Anterior cingulate cortex (tissue), 58 donors: Measurements from ENCODE around the gene DCP1B.

Source experiments
- DNase-seq, 58 donors: peaks; one replicate each; lab custom pipeline; 2025; lab: John Stamatoyannopoulos, UW

The DCP1B gene

DNA sequence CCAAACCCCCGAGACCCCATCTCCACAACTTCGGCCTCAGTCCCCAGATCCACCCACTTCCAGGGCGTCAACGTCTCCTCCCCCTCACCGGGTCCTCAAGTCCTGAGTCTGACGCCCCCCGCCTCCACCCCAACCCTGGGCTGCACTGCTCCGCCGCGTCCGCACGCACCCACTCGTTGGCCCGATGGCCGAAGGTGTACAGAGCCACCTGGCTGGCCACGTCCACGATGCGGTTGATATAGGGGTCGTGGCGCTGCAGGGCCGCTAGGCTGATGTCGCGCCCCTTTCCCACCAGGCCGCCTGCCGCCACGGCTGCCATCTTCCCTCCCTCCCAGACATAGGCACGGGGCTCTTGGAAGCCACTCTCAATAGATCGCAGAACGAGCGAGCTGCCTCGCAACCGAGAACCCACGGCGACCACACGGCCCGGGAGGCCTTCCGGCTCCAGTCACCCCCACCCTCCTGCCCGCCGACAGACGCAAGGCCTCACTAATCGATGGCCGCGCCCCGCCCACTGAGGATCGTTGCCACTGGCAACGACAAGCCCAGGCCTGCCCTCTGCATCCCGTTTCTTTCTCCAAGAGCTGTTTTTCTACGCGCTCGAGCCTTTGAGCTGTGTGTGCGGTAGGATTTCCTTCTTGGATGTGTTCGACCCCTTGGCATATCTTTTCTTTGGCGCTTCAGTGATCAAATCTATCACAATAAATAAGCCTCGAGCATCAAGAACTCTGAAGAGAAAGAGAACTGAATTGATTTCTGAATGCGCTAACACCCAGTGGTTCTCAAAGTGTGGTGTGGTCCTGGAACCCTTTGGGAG, at the start of gene DCP1B:
DCP1B (minus strand) TSS at position 345 of the 817 bp plus-strand sequence; CDS start at position 319, 26 bp downstream.
- DNase-seq, result peak; percentile 63 to 99 (median 96)

DNA sequence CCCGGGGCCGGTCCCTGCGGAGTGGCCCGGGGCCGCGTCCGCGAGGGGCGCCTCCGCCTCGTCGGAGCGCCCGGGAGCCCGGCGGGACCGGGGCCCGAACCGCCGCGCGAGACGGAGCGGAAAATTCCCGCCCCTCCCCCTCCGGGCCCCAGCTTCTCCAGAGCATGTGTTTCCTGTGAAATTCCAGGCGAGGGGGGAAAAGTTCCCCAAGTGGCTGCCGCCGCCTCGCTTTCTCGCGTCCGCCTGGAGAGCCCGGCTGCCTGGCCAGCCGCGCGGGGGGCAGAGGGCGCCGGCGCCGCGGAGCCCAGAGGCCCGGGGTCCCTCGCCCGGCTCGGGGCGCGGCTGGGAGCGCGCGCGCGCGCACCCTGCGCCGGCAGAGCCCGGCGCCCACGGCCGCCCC, 49.4 kb upstream of the DCP1B start:
- DNase-seq, result peak in 3 of 58 donors; percentile 13 to 35 (median 24)

DNA sequence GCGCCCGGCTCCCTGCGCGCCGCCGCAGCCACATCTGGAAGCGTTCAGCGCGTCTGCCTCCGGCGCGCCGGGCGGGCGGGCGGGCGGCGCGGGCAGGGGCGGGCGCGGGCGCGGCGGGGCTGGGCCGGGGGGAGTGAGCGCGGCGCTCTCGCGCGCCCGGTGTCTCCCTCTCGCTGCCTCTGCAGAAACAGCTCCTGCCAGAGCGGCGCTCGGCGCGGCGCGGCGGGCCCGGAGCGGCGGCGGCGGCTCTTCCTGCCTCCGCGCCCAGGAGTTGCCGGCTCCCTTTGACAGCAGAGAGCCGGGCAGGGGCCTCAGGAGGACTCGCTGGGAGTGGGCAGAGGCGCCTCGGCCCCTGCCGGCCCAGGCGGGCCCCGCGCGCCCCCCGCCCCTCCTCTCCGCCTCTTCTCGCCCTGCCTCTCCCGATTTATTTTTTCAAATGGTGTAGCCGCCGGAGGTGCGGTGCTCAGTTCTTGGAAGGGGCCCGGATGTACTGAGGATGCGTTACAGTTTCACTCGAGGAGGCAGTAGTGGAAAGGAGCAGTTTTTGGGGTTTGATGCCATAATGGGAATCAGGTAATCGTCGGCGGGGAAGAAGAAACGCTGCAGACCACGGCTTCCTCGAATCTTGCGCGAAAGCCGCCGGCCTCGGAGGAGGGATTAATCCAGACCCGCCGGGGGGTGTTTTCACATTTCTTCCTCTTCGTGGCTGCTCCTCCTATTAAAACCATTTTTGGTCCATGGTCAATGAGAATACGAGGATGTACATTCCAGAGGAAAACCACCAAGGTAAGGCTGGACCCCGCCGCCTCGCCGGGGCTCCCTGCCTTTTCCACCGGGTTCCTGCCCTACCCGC, 48.8 kb upstream of the DCP1B start, which contains the start of gene CACNA1C:
CACNA1C (plus strand) TSS at position 162 of the 853 bp plus-strand sequence; CDS start at position 738, 576 bp downstream.
- peak in 48 of 58 donors; percentile 13 to 67 (median 42) for DNase-seq

DNA sequence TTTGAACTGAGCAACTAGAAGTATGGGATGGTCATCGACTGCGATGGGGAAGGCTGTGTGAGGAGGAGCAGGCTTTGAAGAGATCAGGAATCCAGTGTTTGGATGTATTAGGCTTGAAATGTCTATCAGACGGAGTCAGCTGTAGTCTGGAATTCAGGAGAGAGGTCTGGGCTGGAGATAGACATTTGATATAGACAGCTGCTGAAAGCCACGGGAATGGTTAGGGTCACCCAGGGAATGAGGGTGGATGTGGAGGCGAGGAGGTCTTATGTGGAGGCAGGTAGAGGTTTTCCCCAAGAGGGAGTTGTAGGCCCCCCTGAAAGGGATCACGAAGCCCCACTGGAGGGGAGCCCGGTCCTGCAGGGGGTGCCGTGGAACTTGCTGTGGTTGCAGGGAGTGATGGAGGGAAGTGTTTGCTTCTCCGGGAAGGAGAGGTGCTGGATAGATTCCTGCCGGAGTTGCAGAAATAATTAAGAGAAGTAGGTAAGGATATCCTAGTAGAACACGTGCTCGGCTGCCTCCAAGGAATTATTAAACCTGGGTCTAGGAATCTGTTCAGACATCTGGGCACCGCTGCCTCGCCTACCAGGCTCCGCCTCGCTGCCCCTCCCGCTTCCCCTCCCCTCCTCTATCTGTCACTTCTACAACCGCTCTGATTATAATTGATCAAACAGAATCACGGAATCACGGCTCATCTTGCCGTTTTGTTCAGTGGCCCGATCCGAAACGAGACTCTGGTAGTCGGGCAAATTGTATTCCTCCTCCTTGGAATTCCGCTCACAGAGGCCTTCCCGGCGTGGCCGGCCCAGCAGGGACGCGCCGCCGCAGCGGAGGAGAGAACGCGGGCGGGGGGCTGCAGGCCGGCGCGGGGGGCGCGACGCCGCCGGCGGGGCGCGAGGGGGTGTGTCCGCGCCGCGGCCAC, 47.7 kb upstream of the DCP1B start:
- DNase-seq, result peak in 9 of 58 donors; percentile 13 to 49 (median 31)

DNA sequence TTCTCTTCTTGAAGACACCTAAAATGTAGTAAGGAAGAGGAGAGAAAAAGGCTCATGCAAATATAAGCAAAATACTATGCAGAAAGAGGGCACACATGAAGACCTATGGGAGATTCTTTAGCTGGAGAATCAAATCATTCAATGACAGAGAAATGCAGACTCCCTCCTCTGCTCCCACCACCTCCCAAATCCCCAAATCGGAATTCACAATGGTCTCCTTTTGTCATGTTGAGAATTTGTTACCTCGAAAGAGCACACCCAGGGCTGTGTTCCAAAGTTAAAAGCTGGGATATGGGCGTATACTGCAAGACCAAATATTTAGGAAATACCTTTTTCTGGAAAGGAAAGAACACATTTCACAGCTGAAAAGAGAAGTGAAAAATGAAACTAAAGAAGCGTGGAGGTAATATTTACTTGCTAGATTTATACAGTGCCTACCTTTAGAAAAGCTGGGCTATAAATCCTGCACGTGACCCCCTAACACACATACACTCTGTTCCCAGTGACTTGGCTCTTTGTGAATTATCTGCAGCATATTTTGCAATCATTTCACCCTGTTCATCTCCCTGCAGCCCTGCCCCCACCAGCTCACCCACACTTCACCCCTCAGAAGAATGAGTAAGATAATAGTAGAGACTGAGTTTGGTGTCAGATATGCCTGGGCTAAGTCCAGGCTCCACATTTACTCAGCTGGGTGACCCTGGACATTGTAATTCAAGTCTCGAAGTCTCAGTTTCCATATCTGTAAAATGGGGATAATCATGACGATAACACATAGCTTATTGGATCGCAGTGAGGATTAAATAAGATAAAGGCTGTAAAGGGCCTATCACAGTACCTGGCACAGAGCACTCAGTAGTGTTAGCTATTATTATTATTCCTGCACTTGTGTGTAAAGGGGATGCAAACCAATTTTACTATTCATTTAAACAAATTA, 45.6 kb upstream of the DCP1B start:
- DNase-seq, result no peak

DNA sequence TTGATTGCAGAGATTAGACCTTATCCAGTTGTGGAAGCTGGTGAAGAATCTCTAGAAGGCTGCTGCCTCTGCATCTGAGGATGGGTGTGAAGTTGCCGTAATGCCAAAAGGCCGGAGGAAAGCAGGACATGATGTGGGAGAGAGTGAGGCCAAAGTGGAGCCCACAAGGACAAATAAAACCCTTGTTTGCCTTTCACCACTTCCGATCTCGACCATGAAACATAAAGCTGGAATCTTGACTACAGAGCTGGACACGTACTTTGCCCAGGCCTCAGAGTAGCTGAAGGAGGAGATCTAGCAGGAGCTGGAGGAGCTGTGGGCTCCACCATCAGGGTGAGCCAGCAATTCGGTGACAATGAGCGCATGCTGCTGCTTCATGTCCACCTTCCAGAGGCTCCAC, 43.5 kb upstream of the DCP1B start:
- no peak for DNase-seq

DNA sequence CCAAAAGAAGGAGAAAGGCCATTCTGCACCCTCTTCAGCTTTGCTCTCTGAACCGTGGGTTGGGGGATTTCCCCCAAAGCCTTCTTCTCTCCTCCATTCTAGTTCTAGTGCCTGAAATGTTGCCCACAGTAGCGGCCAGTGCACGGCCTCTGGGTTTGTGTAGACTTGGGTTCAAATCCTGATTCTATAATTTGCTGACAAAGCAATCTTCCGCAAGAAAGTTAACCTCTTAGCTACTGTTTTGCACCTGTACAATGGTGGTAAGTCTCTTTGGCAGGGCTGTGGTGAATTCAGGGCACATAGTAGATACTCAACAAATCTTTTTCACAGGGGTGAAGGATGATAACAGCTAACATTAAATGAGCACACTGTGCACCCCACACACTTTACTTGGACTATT, 42.7 kb upstream of the DCP1B start:
- no peak for DNase-seq

DNA sequence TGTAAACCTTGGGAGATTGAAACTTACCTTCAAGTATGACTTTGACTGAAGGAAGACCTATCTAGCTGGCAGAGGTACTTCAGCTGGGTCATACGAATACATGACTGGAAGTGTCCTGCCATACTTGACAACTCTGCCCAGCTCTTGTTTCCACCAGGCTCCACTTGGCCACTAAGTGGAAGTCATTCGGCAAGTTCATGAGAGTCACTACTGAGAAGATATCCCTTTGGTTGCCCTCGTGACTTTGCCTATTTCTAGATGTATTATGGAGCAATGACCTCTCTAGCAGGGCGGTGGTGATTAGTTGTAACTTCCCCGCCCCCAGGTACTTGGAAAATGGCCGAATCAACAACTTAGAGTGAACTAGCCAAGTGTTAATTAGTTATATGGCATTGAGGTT, 39.9 kb upstream of the DCP1B start:
- DNase-seq, result no peak

DNA sequence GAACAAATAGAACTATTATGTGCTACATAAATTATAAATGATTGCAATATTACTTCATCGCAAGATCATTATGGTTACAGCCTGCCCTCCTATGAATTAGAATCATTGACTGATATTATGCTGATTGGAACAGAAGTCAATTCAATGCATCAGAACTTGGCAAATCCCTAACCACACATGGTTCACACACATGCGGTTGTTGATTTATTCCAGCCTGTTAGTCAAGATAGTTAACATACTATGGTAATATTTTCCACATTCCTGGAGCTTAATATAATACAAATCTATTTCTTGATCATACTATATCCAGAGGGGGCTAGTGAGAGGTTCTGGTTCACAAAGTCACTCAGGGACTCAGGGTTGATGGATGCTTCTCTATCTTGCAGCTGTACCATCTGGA, 38.8 kb upstream of the DCP1B start:
- no peak for DNase-seq

DNA sequence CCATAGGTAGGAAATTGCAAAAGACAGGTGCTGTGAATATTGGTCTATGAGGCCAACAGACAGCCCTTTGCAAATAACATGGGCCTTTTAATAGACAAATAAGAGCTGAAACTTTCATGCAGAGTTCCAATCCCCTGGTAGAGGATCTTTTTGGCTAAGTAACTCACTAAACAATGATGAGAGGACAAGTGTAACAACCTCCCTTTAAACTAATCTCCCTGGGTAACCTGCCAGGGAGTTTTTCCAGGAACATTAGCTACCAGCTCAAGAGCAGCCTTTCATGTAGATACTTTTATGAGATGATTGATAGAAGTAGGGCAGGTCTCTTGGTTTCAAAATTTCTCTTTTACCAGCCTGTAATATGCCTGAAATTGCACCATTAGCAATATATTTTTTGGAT, 34.8 kb upstream of the DCP1B start:
- DNase-seq, result no peak

DNA sequence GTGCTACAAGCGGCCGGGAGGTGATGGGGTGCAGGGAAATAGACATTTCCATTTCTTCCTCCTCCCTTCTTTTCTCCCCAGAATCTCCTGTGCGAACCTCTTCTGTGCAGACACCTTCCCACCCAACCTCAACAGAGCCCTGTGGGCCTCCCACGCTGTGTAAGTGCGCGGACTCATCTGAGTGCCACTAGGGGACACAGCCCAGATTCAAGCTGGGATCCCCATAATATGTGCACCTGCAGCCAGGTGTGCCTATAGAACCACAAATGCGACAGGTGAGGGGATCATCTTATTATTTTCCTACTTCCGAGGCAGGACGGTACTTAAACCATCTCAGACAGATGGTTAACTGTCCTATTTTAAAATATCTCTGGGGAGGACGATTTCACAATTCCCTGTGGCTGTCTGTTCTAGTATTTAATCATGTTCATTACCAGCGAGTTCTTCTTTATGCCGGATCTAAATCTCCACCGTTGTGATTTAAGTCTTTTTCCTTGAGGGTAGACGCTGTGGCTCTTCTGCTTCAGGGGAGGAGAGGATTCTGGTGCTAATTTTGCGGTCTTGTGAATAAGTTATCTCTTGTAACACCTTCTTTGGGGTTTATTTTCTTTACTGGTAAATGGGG, 31.3 kb upstream of the DCP1B start:
- peak in 5 of 58 donors; percentile 41 to 71 (median 51) for DNase-seq

DNA sequence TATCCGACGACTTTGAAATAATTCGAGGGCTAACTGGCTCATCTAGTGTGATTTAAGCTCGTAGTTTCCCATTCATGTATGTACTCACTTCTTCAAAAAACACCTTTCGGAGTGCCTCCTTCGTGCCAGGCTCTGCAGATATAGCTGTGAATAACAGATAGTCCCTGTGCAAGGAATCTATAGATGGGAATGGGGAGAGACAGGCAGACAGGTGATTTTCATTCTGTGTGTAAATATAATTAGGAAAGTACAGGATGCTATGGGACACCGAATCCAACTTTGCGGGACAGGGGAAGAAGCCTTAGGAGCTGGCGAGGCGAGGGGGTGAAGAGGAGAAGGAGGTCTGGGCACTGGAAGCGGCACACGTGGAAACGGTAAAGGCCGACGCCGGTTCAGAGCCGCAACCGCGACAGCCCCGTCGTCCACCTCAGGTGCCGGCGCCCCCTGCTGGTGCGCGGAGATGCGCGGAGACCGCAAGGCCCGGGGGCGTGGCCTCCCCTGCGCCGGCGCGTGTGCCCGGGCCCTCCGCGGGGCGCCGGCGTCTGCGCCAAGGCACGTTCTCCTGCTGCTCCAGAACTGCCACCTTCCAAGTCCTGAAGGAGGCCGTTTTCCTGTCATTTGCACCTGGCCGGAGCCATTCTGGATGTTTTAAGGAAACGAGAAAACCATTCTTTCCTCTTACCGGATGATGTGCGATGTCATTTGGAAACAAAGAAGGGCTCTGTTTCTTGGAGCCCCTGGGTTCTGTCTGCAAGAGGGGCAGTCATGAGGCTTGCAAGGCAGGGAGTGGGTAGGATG, 30.6 kb upstream of the DCP1B start:
- peak in 53 of 58 donors; percentile 33 to 89 (median 77) for DNase-seq

DNA sequence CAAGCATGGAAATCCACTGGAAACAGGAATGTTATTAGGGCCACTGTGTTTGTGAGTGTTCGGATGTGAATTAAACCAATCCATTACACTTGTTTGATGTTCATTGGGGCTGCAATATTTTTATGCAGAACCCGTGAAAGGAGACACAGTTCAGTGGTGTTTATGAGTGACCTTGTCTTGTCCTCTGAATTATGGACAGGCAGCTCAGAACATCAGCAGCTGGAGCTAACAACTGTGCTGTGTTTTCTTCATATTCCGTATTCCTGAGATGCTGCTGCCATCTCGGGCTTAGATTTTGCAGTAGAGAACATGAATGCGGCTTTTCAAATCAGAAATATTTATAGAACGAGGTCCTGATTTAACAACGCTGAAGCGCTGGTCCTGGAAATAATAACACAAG, 28.2 kb upstream of the DCP1B start:
- DNase-seq, result peak in 2 of 58 donors; percentile 14 to 30

DNA sequence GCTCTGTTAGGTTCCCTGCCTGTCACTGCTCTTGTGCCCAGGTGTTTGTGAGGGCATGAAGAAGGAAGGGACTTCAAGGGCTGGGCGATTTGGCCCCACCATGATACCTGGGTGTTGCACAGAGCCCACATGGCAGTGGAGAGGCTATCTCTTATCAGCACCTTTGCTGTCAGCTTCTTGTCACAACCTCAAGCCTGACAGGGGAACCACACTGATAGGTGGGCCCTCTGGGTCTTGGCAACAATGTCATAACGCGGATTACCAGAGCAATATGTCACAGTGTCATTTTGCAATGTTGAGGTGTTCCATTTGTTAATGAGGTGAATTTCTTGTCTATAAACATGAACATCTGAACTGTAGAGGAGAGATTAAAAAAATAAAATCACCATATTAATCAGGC, 25.6 kb upstream of the DCP1B start:
- DNase-seq, result no peak

DNA sequence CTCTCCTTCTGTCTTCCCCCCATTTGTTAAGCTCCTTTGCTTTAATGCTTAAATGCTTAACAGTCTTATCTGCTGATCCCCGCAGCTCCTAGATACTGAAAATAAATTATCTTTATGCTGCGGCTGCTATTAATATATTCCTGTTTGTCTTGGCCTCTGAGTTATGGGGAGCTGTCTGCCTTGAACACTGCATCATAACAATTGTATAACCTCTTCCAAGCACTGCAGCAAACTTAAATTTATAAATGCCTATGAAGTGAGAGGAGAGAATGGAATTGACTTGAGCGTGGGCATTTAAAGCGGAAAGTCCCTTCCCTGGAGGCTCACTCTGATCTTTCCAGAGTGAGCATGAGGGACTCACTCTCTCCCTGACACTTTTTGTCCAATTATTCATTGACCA, 23.1 kb upstream of the DCP1B start:
- DNase-seq, result no peak

DNA sequence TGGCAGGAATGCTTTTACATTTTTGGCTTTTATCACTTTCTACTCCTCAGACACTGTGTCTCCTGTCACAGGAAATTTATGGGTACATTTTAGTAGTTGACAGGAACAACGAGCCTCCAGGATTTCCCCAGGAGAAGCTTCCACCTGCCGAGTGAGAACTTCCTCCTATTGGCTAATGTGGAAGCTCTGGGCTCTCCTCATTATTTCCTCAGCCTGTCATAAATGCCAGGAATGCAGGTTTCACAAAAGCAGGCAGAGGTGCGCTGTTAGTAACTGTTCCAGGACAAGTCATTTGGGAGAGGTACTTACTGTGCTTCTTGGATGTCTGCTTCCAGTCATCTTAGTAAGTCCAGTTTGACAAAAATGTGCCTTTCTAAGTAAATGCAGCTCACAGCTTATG, 19.1 kb upstream of the DCP1B start:
- DNase-seq, result no peak

DNA sequence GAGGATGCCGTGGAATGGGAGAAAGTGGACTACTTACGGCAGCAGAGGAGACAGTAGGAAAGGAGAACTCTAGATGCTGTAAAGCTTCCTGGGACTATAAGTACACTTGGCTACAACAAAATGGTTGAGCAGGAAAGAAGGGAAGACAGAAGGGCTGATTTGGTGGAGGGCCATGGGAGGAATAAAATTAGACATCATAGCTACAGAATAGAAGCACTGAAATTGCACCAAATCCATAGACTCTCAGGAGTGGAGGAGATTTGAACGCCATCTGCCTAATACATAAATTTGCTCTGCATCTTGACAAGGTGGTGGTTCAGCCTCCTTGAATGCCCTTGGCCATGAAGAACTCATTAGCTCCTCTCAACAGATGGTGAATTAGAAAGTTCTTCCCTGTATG, 16.3 kb upstream of the DCP1B start:
- no peak for DNase-seq

DNA sequence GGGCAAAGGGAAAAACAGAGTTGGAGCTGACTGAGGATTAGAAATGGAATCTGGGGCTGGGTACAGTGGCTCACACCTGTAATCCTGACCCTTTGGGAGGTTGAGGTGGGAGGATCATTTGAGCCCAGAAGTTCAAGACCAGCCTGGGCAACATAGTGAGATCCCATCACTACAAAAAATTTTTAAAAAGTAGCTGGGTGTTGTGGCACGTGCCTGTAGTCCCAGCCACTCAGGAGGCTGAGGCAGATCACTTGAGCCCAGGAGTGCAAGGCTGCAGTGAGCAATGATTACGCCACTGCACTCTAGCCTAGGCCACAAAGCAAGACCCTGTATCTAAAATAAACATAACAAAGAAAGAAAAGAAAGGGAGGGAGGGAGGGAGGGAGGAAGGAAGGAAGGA, 14.9 kb upstream of the DCP1B start:
- DNase-seq, result no peak
